WERI-Rb-1 (cell line): Measurements from ENCODE around the gene MTRR.
A peak's percentile ranks its signal among the peaks of the same experiment; 100 is the strongest.

Experiments
- DNase-seq: peaks from one replicate; pipeline ENCODE4 v3.0.0-alpha.2; 2020
- H3K27ac ChIP-seq: fragments of 250-450 bp; sonication (Bioruptor Pico); 2 replicates; pipeline ENCODE4 v1.5.1; 2020; ENCODE audit warnings: mild to moderate bottlenecking, moderate library complexity
- H3K27me3 ChIP-seq: fragments of 250-450 bp; sonication (Bioruptor Pico); 2 replicates; pipeline ENCODE4 v1.5.1; 2021; ENCODE audit warnings: mild to moderate bottlenecking, low read depth, moderate library complexity; ENCODE audit not compliant: insufficient read depth, severe bottlenecking
- H3K36me3 ChIP-seq: fragments of 250-450 bp; sonication (Bioruptor Pico); 2 replicates; pipeline ENCODE4 v1.5.1; 2020; ENCODE audit warnings: mild to moderate bottlenecking, moderate library complexity
- H3K4me3 ChIP-seq: 2 replicates; pipeline ENCODE4 v1.5.1; 2011; ENCODE audit warnings: low read depth, mild to moderate bottlenecking, control low read depth, low read length
- H3K9me3 ChIP-seq: fragments of 250-450 bp; sonication (Bioruptor Pico); 2 replicates; pipeline ENCODE4 v1.5.1; 2021; ENCODE audit warnings: mild to moderate bottlenecking, moderate library complexity; ENCODE audit not compliant: severe bottlenecking
- TF ChIP-seq, protein P1 (sequence below): IDR thresholded peaks from 2 replicates; pipeline ENCODE4 v1.5.1; 2011; ENCODE audit warnings: low read depth, mild to moderate bottlenecking, control low read depth, inconsistent platforms, low read length

Gene MTRR

GRCh38 chr5:7846327-7846726 is 22.6 kb upstream of the MTRR start:
- Histone ChIP-seq H3K36me3 (no peaks in the 10 kb centered on the region), H3K9me3 (no peaks in the 10 kb centered on the region), H3K4me3 (no peak overlapping the region), H3K27ac (no peak overlapping the region), H3K27me3 (no peaks in the 10 kb centered on the region)
- no peak for DNase-seq
- TF ChIP-seq, protein P1, sequence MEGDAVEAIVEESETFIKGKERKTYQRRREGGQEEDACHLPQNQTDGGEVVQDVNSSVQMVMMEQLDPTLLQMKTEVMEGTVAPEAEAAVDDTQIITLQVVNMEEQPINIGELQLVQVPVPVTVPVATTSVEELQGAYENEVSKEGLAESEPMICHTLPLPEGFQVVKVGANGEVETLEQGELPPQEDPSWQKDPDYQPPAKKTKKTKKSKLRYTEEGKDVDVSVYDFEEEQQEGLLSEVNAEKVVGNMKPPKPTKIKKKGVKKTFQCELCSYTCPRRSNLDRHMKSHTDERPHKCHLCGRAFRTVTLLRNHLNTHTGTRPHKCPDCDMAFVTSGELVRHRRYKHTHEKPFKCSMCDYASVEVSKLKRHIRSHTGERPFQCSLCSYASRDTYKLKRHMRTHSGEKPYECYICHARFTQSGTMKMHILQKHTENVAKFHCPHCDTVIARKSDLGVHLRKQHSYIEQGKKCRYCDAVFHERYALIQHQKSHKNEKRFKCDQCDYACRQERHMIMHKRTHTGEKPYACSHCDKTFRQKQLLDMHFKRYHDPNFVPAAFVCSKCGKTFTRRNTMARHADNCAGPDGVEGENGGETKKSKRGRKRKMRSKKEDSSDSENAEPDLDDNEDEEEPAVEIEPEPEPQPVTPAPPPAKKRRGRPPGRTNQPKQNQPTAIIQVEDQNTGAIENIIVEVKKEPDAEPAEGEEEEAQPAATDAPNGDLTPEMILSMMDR: no peak

DNA sequence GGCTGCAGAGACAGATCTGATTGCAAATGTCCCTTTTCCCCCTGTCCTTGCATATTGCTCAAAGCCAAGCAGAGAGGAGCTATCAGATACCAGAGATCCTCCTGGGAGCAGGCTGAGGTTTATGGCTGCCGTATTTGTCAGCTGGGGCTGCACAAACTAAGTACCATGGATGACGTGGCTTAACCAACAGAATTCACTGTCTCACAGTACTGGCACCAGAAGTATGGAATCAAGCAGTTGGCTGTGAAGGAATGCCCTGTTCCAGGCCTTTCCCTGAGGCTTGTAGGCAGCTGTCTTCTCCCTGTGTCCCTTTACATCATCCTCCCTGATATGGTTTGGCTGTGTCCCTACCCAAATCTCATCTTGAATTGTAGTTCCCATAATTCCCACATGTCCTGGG is 20.7 kb upstream of the MTRR start:
- Histone ChIP-seq H3K27ac (no peak overlapping the region), H3K4me3 (no peak overlapping the region), H3K27me3 (no peaks in the 10 kb centered on the region), H3K36me3 (no peaks in the 10 kb centered on the region), H3K9me3 (no peaks in the 10 kb centered on the region)
- no peak for DNase-seq
- TF ChIP-seq, protein P1: no peak

DNA sequence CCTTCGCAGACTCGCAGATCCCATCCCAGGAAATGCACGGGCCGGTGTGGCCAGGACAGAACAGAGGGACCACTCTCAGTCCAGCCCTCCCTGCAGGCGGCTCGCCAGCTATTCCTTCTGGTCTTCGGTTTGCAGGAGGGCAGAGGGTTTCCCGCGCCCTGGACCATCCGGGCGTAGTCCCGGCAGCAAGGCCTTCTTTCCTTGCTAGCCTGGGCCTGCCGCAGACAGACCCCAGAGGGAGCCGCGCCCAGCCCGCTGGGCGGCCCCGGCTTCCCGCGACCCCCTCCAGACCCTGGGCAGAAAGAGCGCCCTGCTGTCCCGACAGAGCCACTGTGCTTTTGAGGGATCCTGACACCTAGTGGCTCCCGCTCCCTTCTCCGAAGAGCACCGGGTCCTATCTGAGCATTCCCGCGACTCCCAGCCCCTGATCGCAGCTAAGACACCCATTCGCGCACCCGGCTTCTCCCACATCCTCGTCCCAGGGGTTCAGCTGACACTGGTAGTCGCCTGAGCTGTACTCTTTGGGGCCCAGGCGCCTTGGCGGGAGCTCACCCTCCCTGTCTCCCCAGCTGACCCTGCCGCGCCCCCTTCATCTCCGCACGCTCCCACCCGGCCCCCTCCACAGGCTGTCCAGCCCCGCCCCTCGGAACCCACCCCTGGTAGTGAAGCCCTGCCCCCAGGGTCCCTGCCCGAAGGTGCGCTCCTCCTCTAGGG is 19.1 kb upstream of the MTRR start:
- Histone ChIP-seq H3K4me3 (peak overlapping the region; percentile 64), H3K27me3 (no peaks in the 10 kb centered on the region), H3K36me3 (no peaks in the 10 kb centered on the region), H3K27ac (peak overlapping the region; percentile 58), H3K9me3 (no peaks in the 10 kb centered on the region)
- DNase-seq: peak; percentile 63
- TF ChIP-seq, protein P1: peak; percentile 64

- peak within 1 kb of the TSS; percentile 64 for H3K4me3 ChIP-seq
- DNase-seq: peak; percentile 94
- peak within 1 kb of the TSS; percentile 80 for H3K27ac ChIP-seq
- H3K27me3 ChIP-seq: no peaks in the 10 kb centered on the region
- no peaks in the 10 kb centered on the region for H3K9me3 ChIP-seq
- TF ChIP-seq, protein P1: peak; percentile 73
- no peaks in the 10 kb centered on the region for H3K36me3 ChIP-seq
Observed at GRCh38 chr5:7850395-7851239, 18.3 kb upstream of the MTRR start, which contains the start of gene CFAP90. TSS of gene CFAP90 (minus strand) at chr5:7851133. CDS start at chr5:7851021, 112 bp downstream.

GRCh38 chr5:7851240-7851592 is 17.7 kb upstream of the MTRR start:
- no peaks in the 10 kb centered on the region for H3K36me3 ChIP-seq
- peak overlapping the region; percentile 48 for H3K4me3 ChIP-seq
- H3K27ac ChIP-seq: peak overlapping the region; percentile 80; the same call in 1 of the 2 replicates
- no peaks in the 10 kb centered on the region for H3K9me3 ChIP-seq
- no peak for DNase-seq
- TF ChIP-seq, protein P1: no peak
- no peaks in the 10 kb centered on the region for H3K27me3 ChIP-seq
